Activated naive CD4-positive, alpha-beta T cell treated with anti-CD3 and anti-CD28 coated beads, Interleukin-2, amount 10 ng/mL, durations not matched to agents 7 days and 5 days (primary cell): ENCODE results near the gene DBNL.
"Not testable (repeated sequence)": the region's sequence is repeated elsewhere in the genome, so short reads cannot be mapped to it uniquely, and the experiment has no call there.

ENCODE experiments used
- CTCF ChIA-PET: fragments of 350-600 bp; sonication (Branson Sonifier 250); formaldehyde crosslinking; loops from one replicate; lab custom pipeline; 2021; ENCODE audit warnings: antibody characterized with exemption; lab: Charles Lee
- DNase-seq: peaks from one replicate; pipeline ENCODE4 v3.0.0-alpha.2; 2020
- H3K27ac Mint-ChIP-seq: one replicate; pipeline ENCODE4 v1.8.0; 2021; ENCODE audit warnings: mild to moderate bottlenecking, moderate library complexity, mixed read lengths
- H3K27me3 Mint-ChIP-seq: one replicate; pipeline ENCODE4 v1.8.0; 2021; ENCODE audit warnings: mild to moderate bottlenecking, mixed read lengths
- H3K36me3 Mint-ChIP-seq: one replicate; pipeline ENCODE4 v1.8.0; 2021; ENCODE audit warnings: mixed read lengths
- H3K4me1 Mint-ChIP-seq: one replicate; pipeline ENCODE4 v1.8.0; 2021; ENCODE audit warnings: mixed read lengths
- H3K4me3 Mint-ChIP-seq: one replicate; pipeline ENCODE4 v1.8.0; 2021; ENCODE audit warnings: mild to moderate bottlenecking, moderate library complexity, mixed read lengths
- H3K9me3 Mint-ChIP-seq: one replicate; pipeline ENCODE4 v1.8.0; 2021; ENCODE audit warnings: mixed read lengths

Gene DBNL

DNA sequence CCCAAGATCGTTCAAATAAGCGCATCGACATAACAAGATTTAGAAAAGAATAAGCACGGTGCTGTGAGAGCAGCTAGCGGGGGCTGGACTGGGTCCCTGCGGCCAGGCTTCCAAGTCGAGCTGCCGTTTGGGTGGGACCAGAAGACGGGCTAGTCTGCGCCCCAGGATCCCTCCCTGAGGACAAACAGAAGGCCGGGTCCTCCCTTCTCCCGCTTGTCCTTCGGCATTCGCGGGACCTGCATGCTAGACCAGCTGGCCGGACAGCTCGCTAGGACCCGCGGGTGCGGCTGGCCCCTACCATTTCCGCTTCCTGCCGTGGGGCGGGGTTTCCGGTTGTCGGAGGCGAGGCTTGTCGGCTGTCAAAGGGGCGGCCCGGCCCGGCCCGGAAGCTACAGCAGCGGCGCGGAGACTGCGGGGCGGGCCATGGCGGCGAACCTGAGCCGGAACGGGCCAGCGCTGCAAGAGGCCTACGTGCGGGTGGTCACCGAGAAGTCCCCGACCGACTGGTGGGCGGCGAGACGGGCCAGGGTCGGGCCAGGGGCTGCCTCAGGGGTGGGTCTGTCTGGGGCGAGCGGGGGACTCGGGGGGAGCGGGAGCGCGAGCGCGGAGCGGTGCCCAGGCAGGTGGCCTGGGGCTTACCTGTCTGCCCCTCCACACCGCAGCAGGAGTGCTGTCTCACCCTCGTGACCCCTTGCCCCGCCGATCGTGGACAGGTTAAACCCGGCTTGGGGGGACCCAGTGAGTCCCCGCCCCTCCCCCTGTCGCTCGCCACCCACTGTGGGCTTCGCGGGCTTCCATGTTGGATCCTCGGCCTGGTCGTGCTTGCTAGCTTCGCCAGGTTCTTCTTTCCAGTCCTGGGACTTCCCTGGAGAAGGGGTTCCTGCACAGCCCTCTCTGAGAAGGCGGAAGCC lies at the start of gene DBNL:
Gene DBNL (plus strand): TSS at position 388 of the 911 bp plus-strand sequence. CDS start 36 bp downstream, at position 424.
- Mint-ChIP-seq H3K36me3 (peaks cover 37% of the 10 kb centered on the region), H3K27me3 (no peaks in the 10 kb centered on the region), H3K9me3 (no peaks in the 10 kb centered on the region), H3K27ac (peak within 1 kb of the TSS; percentile 88), H3K4me1 (peaks cover 61% of the 10 kb centered on the region), H3K4me3 (peak within 1 kb of the TSS; percentile 75)
- peak; percentile 96 for DNase-seq
- CTCF ChIA-PET, result no interaction called here

DNA sequence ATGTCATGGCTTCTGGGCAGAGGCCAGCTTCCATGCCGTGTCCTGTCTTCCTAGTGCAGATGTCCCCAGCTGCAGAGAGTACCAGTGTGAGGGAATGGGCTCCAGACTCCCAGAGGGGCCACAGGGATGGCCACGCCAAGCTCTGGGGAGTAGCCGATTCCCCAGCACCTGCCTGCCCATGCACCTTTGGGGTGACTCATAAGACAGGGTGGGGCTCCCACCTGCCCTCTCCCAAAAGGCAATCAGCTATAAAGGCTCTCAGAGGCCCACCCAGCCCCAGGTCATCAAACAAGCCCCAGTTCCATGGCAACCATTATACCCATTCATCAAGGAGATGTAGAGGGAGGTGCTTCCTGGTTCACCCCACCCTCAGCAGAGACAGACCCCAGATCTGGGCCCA lies 47.0 kb upstream of the DBNL start, which contains the start of gene SPDYE1:
Gene SPDYE1 (plus strand): TSS at position 366 of the 400 bp plus-strand sequence. CDS start 2,053 bp downstream, outside the sequence.
- DNase-seq, H3K9me3 Mint-ChIP-seq, H3K27me3 Mint-ChIP-seq, H3K4me1 Mint-ChIP-seq, CTCF ChIA-PET, H3K36me3 Mint-ChIP-seq, H3K4me3 Mint-ChIP-seq, H3K27ac Mint-ChIP-seq: not testable (repeated sequence)

GRCh38 chr7:44012081-44012480 lies 32.4 kb upstream of the DBNL start:
- H3K36me3 Mint-ChIP-seq, H3K4me3 Mint-ChIP-seq, H3K4me1 Mint-ChIP-seq, H3K9me3 Mint-ChIP-seq, DNase-seq, H3K27ac Mint-ChIP-seq, CTCF ChIA-PET, H3K27me3 Mint-ChIP-seq: not testable (repeated sequence)

GRCh38 chr7:44015090-44015489 lies 29.4 kb upstream of the DBNL start:
- peaks cover 13% of the 10 kb centered on the region for H3K4me1 Mint-ChIP-seq
- H3K27ac Mint-ChIP-seq, DNase-seq, H3K4me3 Mint-ChIP-seq, CTCF ChIA-PET, H3K36me3 Mint-ChIP-seq, H3K27me3 Mint-ChIP-seq, H3K9me3 Mint-ChIP-seq: not testable (repeated sequence)

GRCh38 chr7:44018857-44019807 lies 25.4 kb upstream of the DBNL start:
- Mint-ChIP-seq H3K27ac (peak overlapping the region; percentile 88), H3K4me1 (peaks cover 23% of the 10 kb centered on the region), H3K4me3 (peak overlapping the region; percentile 89)
- H3K9me3 Mint-ChIP-seq, H3K36me3 Mint-ChIP-seq, H3K27me3 Mint-ChIP-seq: not testable (repeated sequence)
- DNase-seq, result peak; percentile 99
- CTCF ChIA-PET, result interaction anchor here (1.0 to 2.0 kb wide), 4 partner anchors 27 to 546 kb away, joined by 3 to 7 read pairs (median 4); no protein-coding TSS in a partner anchor

DNA sequence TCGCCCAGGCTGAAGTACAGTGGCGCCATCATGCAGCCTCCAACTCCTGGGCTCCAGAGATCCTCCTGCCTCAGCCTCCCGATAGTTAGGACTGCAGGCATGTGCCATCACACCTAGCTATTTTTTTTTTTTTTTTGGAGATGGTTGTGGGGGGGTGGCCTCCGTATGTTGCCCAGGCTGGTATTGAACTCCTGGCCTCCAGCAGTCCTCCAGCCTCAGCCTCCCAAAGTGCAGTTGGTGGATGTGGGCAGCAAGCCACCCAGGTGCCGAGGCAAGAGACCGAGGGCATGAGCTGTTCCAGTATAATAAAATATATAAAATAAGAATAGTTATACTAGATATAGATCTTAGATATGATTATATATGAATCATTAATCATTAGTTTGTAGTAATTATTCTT lies 24.7 kb upstream of the DBNL start:
- not testable (repeated sequence) for H3K27ac Mint-ChIP-seq, H3K27me3 Mint-ChIP-seq, H3K9me3 Mint-ChIP-seq, H3K4me3 Mint-ChIP-seq, DNase-seq, H3K36me3 Mint-ChIP-seq
- CTCF ChIA-PET, result interaction anchor here (1.0 to 2.0 kb wide), 4 partner anchors 26 to 545 kb away, joined by 3 to 7 read pairs (median 4); no protein-coding TSS in a partner anchor
- peaks cover 23% of the 10 kb centered on the region for H3K4me1 Mint-ChIP-seq

DNA sequence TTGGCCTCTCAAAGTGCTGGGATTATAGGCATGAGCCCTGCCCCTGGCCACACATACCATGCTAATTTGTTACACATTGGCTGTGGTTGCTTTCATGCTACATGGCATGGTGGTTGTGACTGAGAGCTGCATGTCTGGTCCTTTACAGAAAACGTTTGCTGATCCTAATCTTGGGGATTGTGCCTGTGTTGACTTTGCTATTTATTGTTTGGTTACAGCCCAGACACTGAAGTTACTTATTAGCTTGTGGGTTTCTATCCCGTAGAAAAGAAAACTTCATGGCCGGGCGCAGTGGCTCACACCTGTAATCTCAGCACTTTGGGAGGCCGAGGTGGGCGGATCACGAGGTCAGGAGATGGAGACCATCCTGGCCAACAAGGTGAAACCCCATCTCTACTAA lies 22.4 kb upstream of the DBNL start:
- H3K27ac Mint-ChIP-seq, CTCF ChIA-PET, H3K36me3 Mint-ChIP-seq, H3K27me3 Mint-ChIP-seq, H3K4me3 Mint-ChIP-seq, DNase-seq, H3K9me3 Mint-ChIP-seq: not testable (repeated sequence)
- peaks cover 21% of the 10 kb centered on the region for H3K4me1 Mint-ChIP-seq

- DNase-seq, H3K36me3 Mint-ChIP-seq, CTCF ChIA-PET, H3K4me3 Mint-ChIP-seq, H3K9me3 Mint-ChIP-seq, H3K27me3 Mint-ChIP-seq, H3K27ac Mint-ChIP-seq: not testable (repeated sequence)
- peaks cover 18% of the 10 kb centered on the region for H3K4me1 Mint-ChIP-seq
Measured at GRCh38 chr7:44022796-44023467, 21.6 kb upstream of the DBNL start.

DNA sequence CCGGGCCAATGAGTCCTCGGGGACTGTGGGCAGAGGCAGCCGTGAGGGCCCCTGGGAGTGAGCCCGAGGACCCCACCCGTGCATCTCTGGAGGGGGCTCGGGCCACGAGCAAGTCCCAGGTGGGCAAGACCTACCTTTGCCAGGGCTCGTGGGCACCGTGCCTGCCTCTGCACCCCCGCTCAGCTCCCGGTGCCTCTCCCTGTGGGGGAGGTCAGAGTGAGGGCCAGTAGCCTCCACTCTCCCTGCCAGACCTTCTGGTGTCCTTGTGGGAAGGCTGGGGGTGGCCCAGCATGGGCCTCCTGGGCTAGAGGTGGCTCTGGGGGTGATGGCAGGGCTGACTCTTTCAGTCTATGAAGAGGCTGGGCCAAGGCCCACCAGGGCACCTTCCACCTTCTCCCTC lies 15.1 kb upstream of the DBNL start:
- H3K27me3 Mint-ChIP-seq, CTCF ChIA-PET, H3K4me3 Mint-ChIP-seq, H3K27ac Mint-ChIP-seq, DNase-seq, H3K36me3 Mint-ChIP-seq, H3K4me1 Mint-ChIP-seq, H3K9me3 Mint-ChIP-seq: not testable (repeated sequence)

GRCh38 chr7:44030029-44030428 lies 14.5 kb upstream of the DBNL start:
- H3K4me3 Mint-ChIP-seq, H3K27ac Mint-ChIP-seq, H3K27me3 Mint-ChIP-seq, CTCF ChIA-PET, H3K36me3 Mint-ChIP-seq, H3K9me3 Mint-ChIP-seq, H3K4me1 Mint-ChIP-seq, DNase-seq: not testable (repeated sequence)

DNA sequence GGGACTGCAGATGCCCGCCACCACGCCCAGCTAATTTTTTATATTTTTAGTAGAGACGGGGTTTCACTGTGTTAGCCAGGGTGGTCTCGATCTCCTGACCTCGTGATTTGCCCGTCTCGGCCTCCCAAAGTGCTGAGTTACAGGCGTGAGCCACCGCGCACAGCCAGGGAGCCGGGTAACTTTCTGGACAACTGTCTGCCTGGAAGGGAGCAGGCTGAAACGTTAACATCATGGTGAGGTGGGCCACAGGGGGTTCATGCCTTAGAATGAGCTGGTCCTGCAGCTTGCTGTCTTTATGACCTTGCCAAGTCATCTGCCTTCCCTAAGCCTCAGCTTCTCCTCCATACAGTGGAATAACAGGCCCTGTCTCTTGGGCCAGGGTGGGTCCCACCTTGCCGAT lies 13.2 kb upstream of the DBNL start:
- H3K27me3 Mint-ChIP-seq, H3K4me1 Mint-ChIP-seq: not testable (repeated sequence)

DNA sequence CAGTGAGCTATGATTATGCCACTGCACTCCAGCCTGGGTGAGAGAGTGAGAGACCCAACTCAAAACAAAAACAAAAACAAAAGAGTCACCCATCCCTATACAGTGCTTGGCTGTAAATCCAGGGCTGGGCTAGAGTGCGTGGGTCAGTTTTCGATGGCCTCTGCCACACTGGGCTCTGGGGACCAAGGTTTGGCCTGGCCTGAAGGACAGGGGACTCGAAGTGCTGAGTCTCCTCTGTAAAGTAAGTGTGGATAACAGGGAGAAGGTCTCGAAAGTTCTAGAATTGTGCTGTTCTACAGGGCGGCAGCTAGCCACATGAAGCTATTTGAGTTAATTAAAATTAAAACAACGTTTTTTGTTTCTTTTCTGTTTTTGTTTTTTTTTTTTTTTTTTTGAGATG lies 12.5 kb upstream of the DBNL start:
- DNase-seq, H3K36me3 Mint-ChIP-seq, H3K27me3 Mint-ChIP-seq, CTCF ChIA-PET, H3K4me3 Mint-ChIP-seq, H3K4me1 Mint-ChIP-seq, H3K27ac Mint-ChIP-seq, H3K9me3 Mint-ChIP-seq: not testable (repeated sequence)

More for the DNA sequence above, 13.2 kb upstream of the DBNL start:
- H3K36me3 Mint-ChIP-seq, DNase-seq, H3K4me3 Mint-ChIP-seq, H3K9me3 Mint-ChIP-seq, CTCF ChIA-PET, H3K27ac Mint-ChIP-seq: not testable (repeated sequence)

- CTCF ChIA-PET, H3K36me3 Mint-ChIP-seq, H3K4me1 Mint-ChIP-seq, H3K4me3 Mint-ChIP-seq, DNase-seq, H3K9me3 Mint-ChIP-seq, H3K27me3 Mint-ChIP-seq, H3K27ac Mint-ChIP-seq: not testable (repeated sequence)
Measured at GRCh38 chr7:44033971-44034844, 10.3 kb upstream of the DBNL start.
